Muscle of back (tissue), 11 donors: ENCODE data around the gene MT1E. TPM values are rescaled to one million over a fixed set of nuclear protein-coding genes. Genes with fewer than 3 reads are reported as not detected.

ENCODE experiments used
- DNase-seq, 3 donors: peaks; one replicate each; pipeline versions ENCODE4 v3.0.0 to v3.0.0-alpha.2; 2013
- polyA plus RNA-seq, 10 donors: library from polyadenylated mRNA; unstranded; fragments of 120-200 nt; gene quantifications; one replicate each; pipeline ENCODE4 v1.2.1, GENCODE V29; 2013; ENCODE audit not compliant: insufficient read length in 10 of 10

The MT1E gene
- polyA plus RNA-seq, 10 donors: 10.5 to 27.6 (median 20.4) TPM

GRCh38 chr16:56623637-56624036 is 1.9 kb upstream of the MT1E start:
- no peak for DNase-seq

- DNase-seq: peak; percentile 47 to 75 (median 59)
Observed at GRCh38 chr16:56625943-56626654, 518 bp downstream of the MT1E start.

GRCh38 chr16:56626685-56627084 is 1.1 kb downstream of the MT1E start:
- no peak for DNase-seq

- no peak for DNase-seq
Observed at GRCh38 chr16:56628486-56629350, 3.1 kb downstream of the MT1E start.

- no peak for DNase-seq
Observed at GRCh38 chr16:56629531-56629930, 4.0 kb downstream of the MT1E start.

- DNase-seq: no peak
Observed at GRCh38 chr16:56630134-56630533, 4.6 kb downstream of the MT1E start.

GRCh38 chr16:56631197-56631596 is 5.6 kb downstream of the MT1E start:
- no peak for DNase-seq

- no peak for DNase-seq
Observed at GRCh38 chr16:56631832-56632155, 6.2 kb downstream of the MT1E start.

- DNase-seq: peak; percentile 23 to 62 (median 40)
Observed at GRCh38 chr16:56632156-56632847, 6.7 kb downstream of the MT1E start, which contains the start of gene MT1M. TSS of gene MT1M (plus strand) at chr16:56632659. CDS start at chr16:56632732, 73 bp downstream.

- DNase-seq: no peak
Observed at GRCh38 chr16:56632848-56633365, 7.3 kb downstream of the MT1E start.

- no peak for DNase-seq
Observed at GRCh38 chr16:56633535-56633934, 8.0 kb downstream of the MT1E start.

- DNase-seq: no peak
Observed at GRCh38 chr16:56634715-56635440, 9.3 kb downstream of the MT1E start.

GRCh38 chr16:56635441-56635967 is 9.9 kb downstream of the MT1E start:
- no peak for DNase-seq

GRCh38 chr16:56636616-56637413 is 11.2 kb downstream of the MT1E start:
- DNase-seq: no peak

GRCh38 chr16:56637814-56638750 is 12.5 kb downstream of the MT1E start, which contains the start of gene MT1A:
TSS of gene MT1A (plus strand) at chr16:56638666. CDS start at chr16:56638739, 73 bp downstream.
- DNase-seq: peak in 2 of 3 donors; percentile 47 to 64

GRCh38 chr16:56639045-56639444 is 13.5 kb downstream of the MT1E start:
- DNase-seq: no peak

- DNase-seq: no peak
Observed at GRCh38 chr16:56640076-56640475, 14.5 kb downstream of the MT1E start.

- no peak for DNase-seq
Observed at GRCh38 chr16:56641166-56641565, 15.6 kb downstream of the MT1E start.
